ENCODE measurements around the gene TRPV5.

DNA sequence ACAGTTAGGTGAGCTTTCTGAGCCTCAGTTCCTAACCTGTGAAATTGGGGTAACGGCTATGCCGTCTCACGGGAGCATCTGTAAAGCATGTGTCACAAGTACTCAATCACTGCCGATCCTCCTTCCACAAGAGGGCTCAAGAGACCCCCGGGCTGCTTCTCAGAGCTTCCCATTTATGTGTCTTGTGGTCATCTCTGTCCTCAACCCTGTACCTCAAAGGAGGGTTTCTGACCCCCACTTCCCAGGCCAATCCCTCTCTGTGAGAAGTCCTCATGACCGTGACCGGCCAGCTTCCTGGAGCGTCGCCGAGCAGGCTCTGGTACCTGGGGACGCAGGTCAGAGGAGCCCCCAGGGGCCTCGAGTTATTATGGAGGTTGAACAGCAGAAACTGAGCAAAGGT, 510 bp upstream of the TRPV5 start:
- TF ChIP-seq, protein P1, sequence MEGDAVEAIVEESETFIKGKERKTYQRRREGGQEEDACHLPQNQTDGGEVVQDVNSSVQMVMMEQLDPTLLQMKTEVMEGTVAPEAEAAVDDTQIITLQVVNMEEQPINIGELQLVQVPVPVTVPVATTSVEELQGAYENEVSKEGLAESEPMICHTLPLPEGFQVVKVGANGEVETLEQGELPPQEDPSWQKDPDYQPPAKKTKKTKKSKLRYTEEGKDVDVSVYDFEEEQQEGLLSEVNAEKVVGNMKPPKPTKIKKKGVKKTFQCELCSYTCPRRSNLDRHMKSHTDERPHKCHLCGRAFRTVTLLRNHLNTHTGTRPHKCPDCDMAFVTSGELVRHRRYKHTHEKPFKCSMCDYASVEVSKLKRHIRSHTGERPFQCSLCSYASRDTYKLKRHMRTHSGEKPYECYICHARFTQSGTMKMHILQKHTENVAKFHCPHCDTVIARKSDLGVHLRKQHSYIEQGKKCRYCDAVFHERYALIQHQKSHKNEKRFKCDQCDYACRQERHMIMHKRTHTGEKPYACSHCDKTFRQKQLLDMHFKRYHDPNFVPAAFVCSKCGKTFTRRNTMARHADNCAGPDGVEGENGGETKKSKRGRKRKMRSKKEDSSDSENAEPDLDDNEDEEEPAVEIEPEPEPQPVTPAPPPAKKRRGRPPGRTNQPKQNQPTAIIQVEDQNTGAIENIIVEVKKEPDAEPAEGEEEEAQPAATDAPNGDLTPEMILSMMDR (IDR thresholded peaks at IDR 0.05), result no peak
- TF ChIP-seq POLR2A (IDR thresholded peaks at IDR 0.05) (no peak), EP300 (IDR thresholded peaks at IDR 0.05) (no peak)
